Fibroblast of mammary gland (primary cell): Measurements from ENCODE around the gene UQCRH.
"Not testable (repeated sequence)": the region's sequence is repeated elsewhere in the genome, so short reads cannot be mapped to it uniquely, and the experiment has no call there.

Source experiments
- DNase-seq: peaks from one replicate; pipeline ENCODE4 v3.0.0-alpha.2; 2010; ENCODE audit warnings: low read depth
- H3K4me3 ChIP-seq: 2 replicates; pipeline ENCODE4 v1.5.1; 2011; ENCODE audit warnings: low read depth, mild to moderate bottlenecking, low read length, moderate library complexity; ENCODE audit not compliant: control insufficient read depth
- CTCF ChIP-seq: conservative IDR thresholded peaks from 2 replicates; pipeline ENCODE4 v1.5.1; 2011; ENCODE audit warnings: low read depth, low read length, inconsistent platforms; ENCODE audit not compliant: control insufficient read depth, insufficient read depth

UQCRH gene

GRCh38 chr1:46344481-46344880 is 41.0 kb downstream of the UQCRH start:
- DNase-seq, result no peak
- H3K4me3 ChIP-seq, result no peak overlapping the region
- TF ChIP-seq CTCF, result no peak

- no peak for DNase-seq
- no peak overlapping the region for H3K4me3 ChIP-seq
- no peak for TF ChIP-seq CTCF
Observed at GRCh38 chr1:46345281-46345680, 41.8 kb downstream of the UQCRH start.

- no peak for TF ChIP-seq CTCF
- no peak for DNase-seq
- no peak overlapping the region for H3K4me3 ChIP-seq
Observed at GRCh38 chr1:46352363-46352762, 48.9 kb downstream of the UQCRH start.

- not testable (repeated sequence) for DNase-seq, H3K4me3 ChIP-seq
Observed at GRCh38 chr1:46355920-46356319, 52.4 kb downstream of the UQCRH start.

GRCh38 chr1:46362158-46362557 is 58.7 kb downstream of the UQCRH start:
- no peak overlapping the region for H3K4me3 ChIP-seq
- no peak for DNase-seq
- no peak for TF ChIP-seq CTCF

GRCh38 chr1:46363121-46363520 is 59.6 kb downstream of the UQCRH start:
- no peak for TF ChIP-seq CTCF
- H3K4me3 ChIP-seq, result no peak overlapping the region
- DNase-seq, result no peak

GRCh38 chr1:46364612-46365011 is 61.1 kb downstream of the UQCRH start:
- no peak overlapping the region for H3K4me3 ChIP-seq
- no peak for TF ChIP-seq CTCF
- peak; percentile 73 for DNase-seq

GRCh38 chr1:46365796-46366195 is 62.3 kb downstream of the UQCRH start:
- H3K4me3 ChIP-seq, DNase-seq: not testable (repeated sequence)
